HG03095 (cell line): ENCODE measurements around the gene GTF3C1.

Source experiments
- ATAC-seq: cut with Tn5 transposase; IDR thresholded peaks from one replicate; pipeline ENCODE4 v1.9.1; 2021; ENCODE audit warnings: moderate library complexity; ENCODE audit not compliant: unreplicated experiment

GTF3C1 gene

GRCh38 chr16:27522173-27522707, 27.5 kb downstream of the GTF3C1 start:
- ATAC-seq = no peak

DNA sequence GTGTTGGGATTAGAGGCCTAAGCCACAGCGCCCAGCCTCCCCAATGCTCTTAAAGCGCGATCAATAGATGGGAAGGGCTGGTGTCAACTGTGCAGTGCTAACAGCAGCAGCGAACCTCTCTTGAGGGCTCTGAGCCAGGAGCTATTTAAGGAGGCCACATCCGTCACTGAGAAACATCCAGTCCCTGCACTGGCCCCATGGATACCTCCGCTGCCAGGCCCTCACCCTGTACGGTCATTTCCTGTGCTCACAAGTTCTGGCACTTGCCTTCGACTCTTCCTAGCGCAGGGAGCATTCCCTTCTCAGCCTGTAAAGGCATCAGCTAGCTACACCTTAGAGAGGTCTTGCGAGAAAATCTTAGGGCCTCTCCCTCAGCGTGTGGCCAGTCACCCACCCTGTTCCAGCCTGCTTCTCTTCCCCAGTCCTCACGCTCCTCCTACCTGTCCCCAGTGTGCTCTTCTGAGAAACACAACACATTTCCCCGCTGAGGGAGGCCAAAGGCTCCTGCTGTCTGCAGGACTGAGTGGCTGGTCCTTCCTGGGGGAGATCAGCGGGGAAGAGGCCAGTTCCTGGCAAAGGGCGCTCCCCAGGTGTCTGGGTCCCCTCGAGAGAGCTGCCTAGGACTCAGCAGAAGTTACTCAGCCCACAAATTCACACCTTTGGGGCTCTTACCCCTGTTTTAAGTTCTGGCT, 28.6 kb downstream of the GTF3C1 start:
- no peak for ATAC-seq

DNA sequence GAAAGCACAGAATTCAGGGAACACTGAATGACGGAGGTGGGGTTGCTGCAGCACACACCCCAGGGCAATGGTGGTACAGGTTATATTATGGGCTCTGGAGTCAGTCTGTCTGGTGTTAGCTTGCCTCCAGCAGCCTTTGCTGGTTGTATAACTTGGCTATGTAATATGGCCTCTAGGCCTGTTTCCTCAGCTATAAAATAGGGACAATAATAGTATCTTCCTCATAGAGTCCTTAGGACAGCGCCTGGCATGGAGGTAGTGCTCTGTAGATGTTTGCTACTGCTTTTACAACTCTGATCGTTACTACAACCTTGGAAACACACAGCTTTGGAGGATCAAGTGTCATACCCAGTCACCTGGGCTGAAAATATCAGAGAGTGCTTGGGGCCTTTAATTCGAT, 31.5 kb downstream of the GTF3C1 start:
- ATAC-seq = no peak

DNA sequence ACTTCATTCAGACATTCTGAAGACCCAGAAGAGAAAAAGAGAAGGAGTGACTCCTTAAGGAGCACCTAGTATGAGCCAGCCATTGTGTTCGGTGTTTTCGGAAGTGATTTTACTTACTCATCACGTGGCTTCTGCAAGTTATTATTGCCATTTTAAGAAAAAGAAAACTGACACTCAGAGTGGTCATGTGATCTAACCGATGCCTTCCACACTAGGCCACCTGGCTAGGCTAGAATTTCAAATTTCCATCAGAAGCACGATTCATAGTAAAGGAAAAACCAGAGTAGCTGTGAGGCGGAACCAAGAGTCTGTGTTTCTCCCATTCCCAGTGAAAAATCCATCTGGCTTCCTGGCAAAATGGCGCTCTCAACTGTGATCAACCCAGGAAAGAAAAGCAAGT, 32.0 kb downstream of the GTF3C1 start:
- ATAC-seq = no peak

DNA sequence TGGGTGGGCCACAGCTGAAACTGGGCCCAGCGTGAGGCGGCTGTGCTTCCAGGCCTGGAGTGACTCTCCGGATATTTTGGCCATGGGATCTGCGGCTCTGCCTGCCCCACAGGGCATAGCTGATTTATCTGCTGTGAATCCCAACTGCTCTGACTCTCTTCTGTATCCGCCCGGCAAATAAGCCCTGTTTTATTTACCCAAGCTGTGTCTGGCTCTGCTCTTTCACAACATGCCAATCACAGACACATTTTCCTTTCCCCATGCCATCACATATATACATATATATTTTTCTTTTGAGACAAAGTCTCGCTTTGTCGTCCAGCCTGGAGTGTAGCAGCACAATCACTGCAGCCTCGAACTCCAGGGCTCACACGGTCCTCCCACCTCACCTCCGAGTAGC, 33.3 kb downstream of the GTF3C1 start:
- ATAC-seq = no peak

DNA sequence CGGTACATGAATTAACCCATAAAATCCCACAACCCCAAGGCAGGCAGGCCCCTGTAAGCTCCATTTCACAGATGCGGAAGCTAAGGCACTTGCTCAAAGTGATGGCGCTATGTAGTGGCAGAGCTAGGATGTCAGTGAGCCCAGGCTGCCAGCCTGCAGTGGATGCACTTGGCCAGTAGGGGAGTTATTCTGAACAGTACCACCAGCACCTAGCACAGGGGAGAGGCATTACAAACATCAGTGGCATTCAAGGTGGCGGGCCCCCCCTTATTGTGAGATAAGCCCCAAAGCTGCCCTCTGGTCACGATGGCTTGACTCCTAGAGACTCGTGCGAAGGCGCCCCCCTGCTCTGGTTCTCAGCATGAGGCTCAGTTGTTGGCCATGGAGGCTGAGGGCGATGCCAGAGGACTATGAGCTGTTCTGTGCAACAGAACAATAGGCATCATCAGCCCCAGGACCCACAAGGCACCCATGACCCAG, 33.8 kb downstream of the GTF3C1 start:
- ATAC-seq = no peak

DNA sequence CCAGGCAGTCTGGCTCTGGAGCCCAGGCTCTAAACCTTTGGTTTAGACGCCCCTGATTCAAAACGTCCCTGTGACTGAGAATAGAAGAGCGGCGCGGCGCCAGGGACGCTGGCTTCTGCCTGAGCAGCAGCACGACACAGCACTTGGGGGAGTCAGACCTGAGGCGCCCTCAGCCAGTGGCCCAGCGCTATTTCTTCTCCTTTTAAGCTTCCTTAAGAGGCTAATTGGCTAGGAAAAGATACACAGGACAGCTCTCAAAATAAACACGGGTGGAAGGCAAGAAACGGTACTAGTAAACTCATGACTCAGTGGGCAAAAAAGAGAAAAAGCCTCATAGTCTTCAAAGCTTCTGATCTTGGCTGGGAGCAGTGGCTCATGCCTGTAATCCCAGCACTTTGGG, 34.9 kb downstream of the GTF3C1 start:
- ATAC-seq = no peak

- no peak for ATAC-seq
Observed at GRCh38 chr16:27511657-27512448, 37.9 kb downstream of the GTF3C1 start.

GRCh38 chr16:27508476-27508875, 41.2 kb downstream of the GTF3C1 start:
- no peak for ATAC-seq

DNA sequence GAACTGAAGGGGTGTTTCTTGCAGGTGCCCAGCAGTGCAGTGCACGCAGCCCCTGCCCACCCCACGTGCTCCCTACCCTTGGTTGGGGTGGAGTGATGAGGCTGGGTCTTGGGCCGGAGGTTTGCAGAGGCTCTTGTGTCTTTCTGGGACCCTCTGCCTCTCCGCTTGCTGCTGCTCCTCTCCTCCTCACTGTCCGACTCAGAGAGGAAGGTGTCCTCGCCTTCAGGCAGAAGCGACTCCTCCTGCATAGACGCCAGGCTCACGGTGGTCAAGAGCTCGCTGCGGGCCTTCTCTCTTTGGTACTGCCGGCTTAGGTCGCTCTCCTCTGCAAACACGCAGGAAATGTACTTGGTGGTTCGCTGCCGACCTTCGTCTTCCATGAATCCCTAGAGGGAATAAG, 42.9 kb downstream of the GTF3C1 start:
- no peak for ATAC-seq

DNA sequence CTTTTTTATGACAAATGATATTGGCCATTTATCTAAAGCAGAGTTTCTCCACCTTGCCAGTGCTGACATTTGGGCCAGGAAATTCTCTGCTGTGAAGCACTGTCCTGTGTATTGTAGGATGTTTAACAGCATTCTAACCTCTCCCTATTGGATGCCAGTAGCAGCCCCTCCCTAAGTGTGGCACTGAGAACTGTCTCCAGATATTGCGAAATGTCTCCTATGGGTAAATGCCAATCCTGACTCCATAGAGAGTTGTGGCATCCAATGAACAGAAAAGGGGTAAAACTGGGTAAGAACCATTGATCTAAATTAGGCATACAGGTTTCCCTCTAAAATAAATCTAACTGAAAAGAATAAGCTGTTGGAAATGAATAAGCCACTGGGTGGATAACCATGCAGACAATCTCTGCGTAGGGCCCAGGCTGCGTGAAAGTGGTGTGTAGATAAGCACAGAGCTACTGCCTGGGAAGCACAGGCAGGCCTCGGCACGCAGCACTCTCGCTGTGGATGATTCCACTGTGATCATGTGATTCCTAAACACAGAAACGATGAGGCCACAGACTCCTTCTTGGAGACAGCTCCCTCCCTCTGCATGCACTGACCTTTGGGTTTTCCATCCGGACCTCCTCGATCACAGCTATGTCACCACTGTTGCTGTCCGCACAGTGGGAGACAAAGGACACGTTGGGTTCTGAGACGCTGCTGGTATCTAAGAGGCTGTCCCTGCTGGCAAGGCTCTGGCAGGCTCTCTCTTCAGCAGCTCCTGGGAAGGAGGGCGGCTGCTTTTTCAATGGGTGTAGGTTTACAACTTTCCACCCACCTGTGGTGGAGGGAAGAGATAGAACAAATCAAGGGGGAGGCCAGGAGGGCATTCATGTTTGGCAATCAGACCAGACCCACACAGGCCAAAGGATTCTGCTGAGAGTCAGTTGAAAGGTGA, 44.1 kb downstream of the GTF3C1 start:
- no peak for ATAC-seq

DNA sequence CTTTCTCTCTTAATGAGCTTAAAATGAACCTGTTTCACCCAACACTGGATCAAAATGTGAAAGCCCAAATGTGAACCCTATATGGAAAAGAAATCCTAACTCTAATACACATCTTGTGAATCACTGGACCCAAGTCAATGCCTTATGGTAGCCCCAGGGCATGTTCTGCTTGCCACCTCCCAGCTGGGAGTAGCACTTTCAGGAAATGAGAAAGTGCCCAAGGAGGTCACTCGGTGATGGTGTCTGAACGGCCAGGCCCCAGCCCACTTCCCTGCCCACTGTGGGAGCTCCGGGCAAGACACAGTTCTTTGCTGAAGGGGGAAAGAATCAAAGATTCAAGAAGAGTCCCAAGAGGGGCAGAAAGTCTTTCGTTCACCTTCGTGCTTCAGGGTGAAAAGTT, 46.1 kb downstream of the GTF3C1 start:
- no peak for ATAC-seq

- ATAC-seq = no peak
Observed at GRCh38 chr16:27500801-27501200, 48.9 kb downstream of the GTF3C1 start.

- no peak for ATAC-seq
Observed at GRCh38 chr16:27499659-27500055, 50.1 kb downstream of the GTF3C1 start.

GRCh38 chr16:27498916-27499658, 50.6 kb downstream of the GTF3C1 start:
- ATAC-seq = no peak

GRCh38 chr16:27498031-27498825, 51.5 kb downstream of the GTF3C1 start:
- ATAC-seq = no peak

DNA sequence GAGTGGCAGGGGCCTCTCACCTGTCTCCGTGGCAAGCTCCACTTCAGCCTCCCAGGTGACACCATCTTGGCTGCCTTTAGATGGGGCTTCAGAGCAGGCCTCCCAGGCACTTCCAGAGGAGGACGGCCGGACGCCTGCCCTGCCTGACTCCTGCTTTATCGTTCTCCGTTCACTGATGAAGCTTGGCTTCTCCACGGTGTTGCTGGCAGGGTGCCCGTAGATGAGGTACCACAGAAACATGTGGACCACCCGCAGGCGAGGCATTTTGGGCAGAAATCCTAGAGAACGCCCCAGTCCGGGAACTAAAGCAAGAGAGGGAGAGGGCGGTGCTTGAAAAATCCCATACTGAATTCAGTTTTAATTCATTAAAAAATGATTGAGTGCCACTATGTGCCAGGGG, 54.5 kb downstream of the GTF3C1 start:
- ATAC-seq = no peak

GRCh38 chr16:27492588-27492979, 57.1 kb downstream of the GTF3C1 start:
- ATAC-seq = no peak

- no peak for ATAC-seq
Observed at GRCh38 chr16:27491894-27492587, 57.7 kb downstream of the GTF3C1 start.
